ENCODE results near the gene AUTS2. TPM values are rescaled to one million over a fixed set of nuclear protein-coding genes. Genes with fewer than 3 reads are reported as not detected.
A peak's percentile ranks its signal among the peaks of the same experiment; 100 is the strongest.

AUTS2 gene
- total RNA-seq, 1 donor from 2014 or later, result 95.3 TPM

DNA sequence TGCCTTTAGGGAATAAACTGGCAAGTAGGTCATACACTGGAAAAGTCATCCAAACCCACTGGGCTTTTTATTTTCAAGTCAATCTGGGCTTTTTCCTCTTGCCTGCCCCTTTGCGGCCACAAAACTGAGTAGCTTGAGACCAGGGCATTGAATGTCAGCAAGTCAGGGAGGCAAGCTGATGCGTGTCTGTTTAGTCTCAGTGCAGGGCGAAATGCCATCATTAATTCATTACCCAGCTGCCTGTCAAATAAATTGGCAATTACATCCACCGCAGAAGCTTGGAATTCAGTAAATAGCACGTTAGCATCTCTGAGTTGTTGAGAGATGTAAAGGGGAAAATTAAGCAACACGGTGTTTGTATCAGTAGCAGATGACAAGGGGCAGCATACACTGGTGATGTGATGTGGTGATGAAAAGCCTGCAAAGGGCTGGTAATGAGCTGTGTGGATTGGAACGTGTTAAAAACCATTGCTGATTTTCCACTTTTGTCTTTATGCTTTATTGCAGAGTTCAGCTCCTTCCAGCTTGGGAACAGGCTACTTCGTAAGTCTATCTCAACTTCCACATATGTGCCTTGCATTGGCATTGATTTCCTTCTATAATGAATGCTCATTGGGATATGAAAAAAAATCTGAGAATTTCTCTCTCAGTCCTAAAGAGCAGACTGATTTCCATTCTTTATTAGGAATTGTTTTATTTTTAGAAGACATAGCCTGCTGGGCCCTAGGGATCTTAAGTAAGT, 535.9 kb downstream of the AUTS2 start:
- DNase-seq, result no peak

DNA sequence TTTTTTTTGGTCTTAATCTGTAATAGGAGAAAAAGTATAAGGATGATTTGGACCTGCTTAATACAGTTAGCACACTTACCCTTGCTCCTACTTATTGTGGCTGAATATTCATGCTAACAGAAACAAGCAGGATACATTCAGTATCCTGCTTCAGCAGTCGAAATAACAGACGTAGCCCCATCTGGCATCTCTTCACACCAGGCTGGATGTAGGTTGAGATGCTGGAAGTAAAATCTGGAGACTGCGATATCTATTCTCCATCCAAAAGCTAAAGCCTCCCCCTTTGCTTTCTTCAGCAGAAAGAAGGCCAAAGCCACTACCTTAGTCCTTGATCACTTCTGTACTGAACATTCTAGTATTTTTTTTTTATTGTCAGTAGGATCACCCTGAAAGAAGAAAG, 537.4 kb downstream of the AUTS2 start:
- peak; percentile 26 for DNase-seq

DNA sequence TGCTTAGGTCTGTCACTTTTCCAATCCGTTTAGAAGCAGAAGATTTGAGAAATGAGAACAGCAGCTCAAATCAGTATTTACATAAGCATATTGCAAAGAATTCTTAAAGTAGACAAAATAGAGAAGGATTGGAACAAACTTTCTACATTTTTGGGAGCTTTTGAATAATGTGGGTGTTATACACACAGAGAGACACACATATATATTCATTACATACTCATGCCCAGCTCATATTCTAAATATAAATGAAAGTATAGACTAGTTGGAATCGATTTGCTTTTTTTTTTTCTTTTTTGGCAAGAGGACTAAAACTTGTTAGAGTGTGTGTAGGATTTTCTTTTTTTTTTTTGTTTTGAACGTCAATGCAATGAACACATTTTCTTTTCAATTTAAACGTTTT, 538.9 kb downstream of the AUTS2 start:
- no peak for DNase-seq

DNA sequence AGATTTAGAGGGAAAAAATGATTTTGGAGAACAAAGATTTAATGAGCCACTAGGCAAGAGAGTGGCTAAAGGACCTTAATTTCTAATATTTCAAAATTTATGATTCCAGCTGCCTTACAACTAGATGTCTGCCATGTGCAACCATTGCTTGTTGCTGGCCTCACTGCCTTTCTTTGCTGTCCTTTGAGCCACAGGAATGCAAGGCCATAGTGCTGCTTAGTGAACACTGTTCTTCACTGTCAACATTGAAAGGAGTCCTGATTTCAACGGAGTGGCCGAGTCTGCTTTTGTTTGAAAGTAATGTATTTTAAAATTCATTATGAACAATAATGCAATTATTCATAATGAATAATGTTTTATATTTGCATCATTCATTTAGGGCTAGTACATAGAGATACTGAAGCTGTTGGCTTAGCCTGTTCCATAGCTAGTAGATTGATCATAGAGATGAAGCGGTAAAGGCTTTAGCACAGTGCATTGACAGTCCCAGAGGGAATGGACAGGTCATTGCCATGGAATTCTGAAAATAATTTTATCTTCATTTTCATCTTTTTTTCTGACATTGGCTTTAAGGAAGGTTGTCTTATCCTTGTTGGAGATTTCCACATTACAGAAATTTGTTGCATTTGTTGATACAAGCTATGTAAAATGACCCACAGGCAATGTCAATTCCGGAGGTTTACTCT, 544.1 kb downstream of the AUTS2 start:
- no peak for DNase-seq

DNA sequence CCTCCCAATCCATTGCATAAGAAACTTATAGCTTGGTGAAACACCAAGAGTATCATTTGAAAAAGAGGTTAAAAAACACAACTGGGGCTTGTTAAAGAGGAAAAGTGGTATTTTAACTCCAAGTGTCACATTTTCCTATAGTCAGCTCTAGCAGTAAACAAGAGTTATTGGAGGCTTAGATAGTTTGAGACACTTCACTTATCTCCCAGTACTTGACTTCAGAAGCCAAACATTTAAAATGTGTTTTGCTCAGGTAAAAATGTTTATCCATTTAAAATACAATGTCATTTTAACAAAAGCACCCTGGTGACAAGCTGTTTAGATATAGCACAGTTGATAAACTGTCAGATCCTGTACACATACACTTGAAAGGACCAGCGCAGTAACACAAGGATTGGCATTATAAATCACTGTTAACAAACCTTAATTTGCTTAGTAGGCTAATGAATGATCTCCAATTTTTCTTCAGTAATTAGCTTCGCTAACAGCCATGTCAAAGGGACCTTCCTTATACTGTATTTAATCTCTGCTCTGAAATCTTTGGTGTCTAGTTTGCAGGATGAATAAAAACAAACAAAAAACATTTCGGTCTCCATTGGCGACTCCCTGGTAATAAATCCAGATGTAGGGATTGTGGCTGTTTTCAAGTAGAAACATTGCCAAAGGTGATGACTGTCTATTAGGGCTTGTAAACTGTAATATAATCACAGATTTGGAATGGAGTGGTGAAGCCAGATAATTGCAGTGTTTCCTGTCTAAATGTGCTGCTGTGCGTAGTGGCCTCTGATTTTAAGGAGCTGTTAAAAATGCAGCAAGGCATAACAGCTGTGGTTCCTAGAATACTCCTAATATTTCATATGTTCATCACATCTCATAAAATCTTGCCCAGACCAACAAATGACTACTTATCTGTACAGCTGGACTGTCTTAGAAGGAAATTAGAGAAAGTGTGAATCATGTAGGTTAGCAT, 545.1 kb downstream of the AUTS2 start:
- DNase-seq, result no peak

DNA sequence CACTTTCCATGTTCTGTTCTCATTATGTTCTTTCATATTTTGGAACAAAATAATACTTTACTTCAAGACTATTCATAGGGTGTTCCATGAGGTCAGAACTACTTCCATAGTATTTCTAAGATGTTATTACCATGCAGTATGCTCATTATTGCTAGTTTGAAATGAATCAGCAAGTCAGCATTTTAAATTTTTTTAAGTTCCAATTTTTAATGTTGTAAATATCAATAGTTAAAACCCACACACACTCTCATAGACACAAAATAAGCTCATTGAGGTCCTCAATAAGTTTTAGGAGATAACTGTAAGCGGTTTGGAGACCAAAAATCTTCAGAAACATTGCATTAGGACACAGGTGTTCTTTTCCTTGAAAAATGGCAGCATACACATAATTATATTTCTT, 550.7 kb downstream of the AUTS2 start:
- no peak for DNase-seq

- no peak for DNase-seq
These were observed 554.0 kb downstream of the AUTS2 start for GRCh38 chr7:70152313-70152712.

DNA sequence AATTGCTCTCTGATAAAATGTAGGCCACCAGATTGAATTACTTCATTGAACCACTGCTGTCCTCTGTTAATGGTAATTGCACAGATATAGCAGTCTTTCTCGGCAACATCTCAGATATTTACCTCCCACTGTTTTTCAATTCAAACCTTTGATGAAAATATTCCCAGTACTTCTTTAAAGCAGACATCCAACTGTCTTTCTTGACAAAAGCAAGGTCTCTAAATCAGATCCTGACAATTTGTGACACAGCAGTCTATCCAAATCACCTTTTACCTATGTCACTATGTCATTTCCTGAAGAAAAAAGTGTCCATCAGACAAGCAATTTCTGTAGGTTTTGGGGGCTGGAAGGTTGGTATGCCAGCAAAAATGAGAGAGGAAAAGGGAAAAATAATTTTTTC, 555.7 kb downstream of the AUTS2 start:
- DNase-seq, result no peak

GRCh38 chr7:70154521-70155180, 556.4 kb downstream of the AUTS2 start:
- no peak for DNase-seq

- DNase-seq, result no peak
These were observed 557.8 kb downstream of the AUTS2 start for GRCh38 chr7:70156057-70156456.

DNA sequence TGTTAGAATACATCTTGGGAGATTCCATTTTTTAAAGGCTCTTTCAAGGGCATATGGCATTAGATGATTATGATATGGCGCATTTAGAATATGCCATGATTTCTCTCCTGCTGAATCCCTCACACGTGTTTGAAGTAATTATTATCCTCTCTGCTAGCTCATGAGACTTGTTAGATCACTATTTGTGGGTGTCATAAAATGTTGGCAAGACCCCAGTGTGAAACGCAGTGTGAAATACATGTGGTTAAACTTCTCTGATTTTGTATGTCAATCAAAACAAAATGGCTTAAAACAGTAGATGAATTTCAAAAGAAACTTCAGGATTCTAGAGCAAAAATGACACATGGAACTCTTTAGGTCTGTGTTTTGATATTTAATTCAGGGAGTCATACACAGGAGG, 560.8 kb downstream of the AUTS2 start:
- no peak for DNase-seq

GRCh38 chr7:70165477-70166170, 567.3 kb downstream of the AUTS2 start:
- no peak for DNase-seq

GRCh38 chr7:70171369-70171920, 573.2 kb downstream of the AUTS2 start:
- DNase-seq, result no peak

DNA sequence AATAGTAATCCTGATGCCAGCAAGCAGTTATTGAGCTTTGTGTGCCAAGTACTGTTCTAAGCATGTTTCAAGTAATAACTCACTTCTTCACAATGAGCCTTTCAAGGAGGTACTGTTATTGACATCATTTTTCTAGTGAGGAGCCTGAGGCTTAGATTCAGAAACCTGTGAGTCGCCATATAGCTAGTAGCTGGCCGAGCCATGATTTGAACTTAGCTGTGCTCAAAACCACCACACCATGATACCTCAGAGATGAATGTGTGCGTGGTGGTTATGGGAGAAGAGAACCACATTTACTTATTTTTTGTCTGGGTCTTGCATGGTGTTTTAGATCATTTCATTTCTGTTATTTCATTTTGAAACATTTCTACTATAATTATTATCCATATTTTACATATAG, 578.9 kb downstream of the AUTS2 start:
- DNase-seq, result no peak

DNA sequence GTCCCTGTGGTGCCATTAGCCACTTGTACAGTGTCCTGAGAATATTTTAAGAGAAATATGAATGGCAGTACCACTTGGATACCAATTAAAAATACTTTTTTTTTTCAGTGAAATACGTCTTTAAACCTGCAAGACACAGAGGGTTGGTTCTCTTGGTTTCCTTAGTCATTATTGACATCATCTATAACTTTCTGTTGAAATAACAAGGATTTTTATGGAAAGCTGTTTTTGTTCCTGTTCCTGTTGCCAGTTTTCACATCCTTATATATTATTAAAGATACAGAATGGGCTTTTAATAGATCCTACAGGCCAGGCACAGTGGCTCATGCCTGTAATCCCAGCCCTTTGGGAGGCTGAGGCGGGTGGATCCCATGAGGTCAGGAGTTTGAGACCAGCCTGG, 579.9 kb downstream of the AUTS2 start:
- DNase-seq, result no peak

DNA sequence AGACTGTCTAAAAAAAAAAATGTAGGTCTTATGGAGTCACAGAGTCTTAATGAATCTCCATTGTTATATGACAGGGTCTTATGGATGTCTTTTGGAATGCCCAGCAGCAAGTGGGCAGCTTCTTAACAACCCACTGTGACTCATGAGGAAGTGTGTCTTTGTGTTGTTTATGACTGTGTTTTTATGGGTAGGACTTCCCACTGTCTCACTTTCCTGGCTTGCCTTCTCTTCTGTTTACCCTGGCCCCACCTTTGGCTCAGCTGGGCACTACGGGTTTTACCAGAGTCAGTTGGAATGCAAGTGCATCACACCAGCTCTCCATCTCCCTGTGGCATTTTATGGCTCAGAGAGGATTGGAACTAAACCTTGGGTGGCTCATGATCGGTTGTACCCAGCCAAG, 580.5 kb downstream of the AUTS2 start:
- DNase-seq, result no peak

- DNase-seq, result no peak
These were observed 584.2 kb downstream of the AUTS2 start for GRCh38 chr7:70182521-70182920.

GRCh38 chr7:70183278-70183677, 585.0 kb downstream of the AUTS2 start:
- DNase-seq, result no peak

- no peak for DNase-seq
These were observed 590.8 kb downstream of the AUTS2 start for GRCh38 chr7:70188901-70189650.

- no peak for DNase-seq
These were observed 591.5 kb downstream of the AUTS2 start for GRCh38 chr7:70189776-70190175.

- DNase-seq, result no peak
These were observed 592.0 kb downstream of the AUTS2 start for GRCh38 chr7:70190281-70190680.

Measured in occipital lobe (tissue), 2 donors.